ENCODE data around the gene OR6N2. TPM values are rescaled to one million over a fixed set of nuclear protein-coding genes. Genes with fewer than 3 reads are reported as not detected.

The OR6N2 gene
- polyA plus RNA-seq, 3 donors = not detected

GRCh38 chr1:158806916-158807536 lies 26.0 kb upstream of the OR6N2 start:
- H3K4me3 Mint-ChIP-seq = no peak overlapping the region
- H3K79me2 ChIP-seq (ENCODE audit: insufficient read depth, low read length) = peaks cover 60% of the 10 kb centered on the region
- no CpG with 5 or more reads among the region's 6 CpGs for WGBS (ENCODE audit: insufficient coverage)
- H3K36me3 ChIP-seq (replicated peaks in 1 of 2; ENCODE audit: control insufficient read depth in 1 of 2, insufficient read depth in 2 of 2, low read length in 2 of 2) = no peaks in the 10 kb centered on the region
- TF ChIP-seq, protein P1, sequence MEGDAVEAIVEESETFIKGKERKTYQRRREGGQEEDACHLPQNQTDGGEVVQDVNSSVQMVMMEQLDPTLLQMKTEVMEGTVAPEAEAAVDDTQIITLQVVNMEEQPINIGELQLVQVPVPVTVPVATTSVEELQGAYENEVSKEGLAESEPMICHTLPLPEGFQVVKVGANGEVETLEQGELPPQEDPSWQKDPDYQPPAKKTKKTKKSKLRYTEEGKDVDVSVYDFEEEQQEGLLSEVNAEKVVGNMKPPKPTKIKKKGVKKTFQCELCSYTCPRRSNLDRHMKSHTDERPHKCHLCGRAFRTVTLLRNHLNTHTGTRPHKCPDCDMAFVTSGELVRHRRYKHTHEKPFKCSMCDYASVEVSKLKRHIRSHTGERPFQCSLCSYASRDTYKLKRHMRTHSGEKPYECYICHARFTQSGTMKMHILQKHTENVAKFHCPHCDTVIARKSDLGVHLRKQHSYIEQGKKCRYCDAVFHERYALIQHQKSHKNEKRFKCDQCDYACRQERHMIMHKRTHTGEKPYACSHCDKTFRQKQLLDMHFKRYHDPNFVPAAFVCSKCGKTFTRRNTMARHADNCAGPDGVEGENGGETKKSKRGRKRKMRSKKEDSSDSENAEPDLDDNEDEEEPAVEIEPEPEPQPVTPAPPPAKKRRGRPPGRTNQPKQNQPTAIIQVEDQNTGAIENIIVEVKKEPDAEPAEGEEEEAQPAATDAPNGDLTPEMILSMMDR (IDR thresholded peaks at IDR 0.05) = no peak
- no peak overlapping the region for H2AFZ ChIP-seq (ENCODE audit: insufficient read depth, low read depth, low read length, poor library complexity, severe bottlenecking)
- no peaks in the 10 kb centered on the region for H3K27me3 ChIP-seq (ENCODE audit: control insufficient read depth in 2 of 2, insufficient read depth in 2 of 2, low read length in 2 of 2)
- no peak overlapping the region for H3K4me2 ChIP-seq (replicated peaks; ENCODE audit: extremely low read depth, low read length, poor library complexity, severe bottlenecking)
- peaks cover 5 to 13% of the 10 kb centered on the region in 2 donors for H3K36me3 Mint-ChIP-seq
- intact Hi-C loops (cut with micrococcal nuclease) = loop anchor here in 1 of 2 donors (10.0 kb wide), 1 partner anchor 268 kb away; the partner anchor contains the start of gene AIM2
- H3K4me3 ChIP-seq (replicated peaks in 1 of 3; ENCODE audit: low read depth in 2 of 3, low read length in 3 of 3) = no peak overlapping the region
- no peaks in the 10 kb centered on the region for H3K27me3 Mint-ChIP-seq (ENCODE audit: low read depth in 3 of 3)
- DNase-seq = no peak
- H3K9me3 Mint-ChIP-seq = no peaks in the 10 kb centered on the region
- H3K4me1 ChIP-seq (ENCODE audit: control insufficient read depth in 1 of 2, insufficient read depth in 2 of 2, low read length in 2 of 2) = peaks cover 93 to 94% of the 10 kb centered on the region in 2 donors
- H3K27ac ChIP-seq (ENCODE audit: low read depth in 1 of 2, low read length in 2 of 2) = peak overlapping the region in 1 of 2 donors; percentile 28
- no peaks in the 10 kb centered on the region for H4K20me1 ChIP-seq (ENCODE audit: insufficient read depth, low read length)
- H3K9ac ChIP-seq (ENCODE audit: insufficient read depth, low read length, poor library complexity, severe bottlenecking) = no peak overlapping the region
- peaks cover 82% of the 10 kb centered on the region for H3K4me1 Mint-ChIP-seq
- peak overlapping the region in 1 of 7 donors; percentile 8 for H3K27ac Mint-ChIP-seq
- H3K9me3 ChIP-seq (replicated peaks in 1 of 2; ENCODE audit: control insufficient read depth in 1 of 2, insufficient read depth in 1 of 2, low read length in 2 of 2) = no peaks in the 10 kb centered on the region

DNA sequence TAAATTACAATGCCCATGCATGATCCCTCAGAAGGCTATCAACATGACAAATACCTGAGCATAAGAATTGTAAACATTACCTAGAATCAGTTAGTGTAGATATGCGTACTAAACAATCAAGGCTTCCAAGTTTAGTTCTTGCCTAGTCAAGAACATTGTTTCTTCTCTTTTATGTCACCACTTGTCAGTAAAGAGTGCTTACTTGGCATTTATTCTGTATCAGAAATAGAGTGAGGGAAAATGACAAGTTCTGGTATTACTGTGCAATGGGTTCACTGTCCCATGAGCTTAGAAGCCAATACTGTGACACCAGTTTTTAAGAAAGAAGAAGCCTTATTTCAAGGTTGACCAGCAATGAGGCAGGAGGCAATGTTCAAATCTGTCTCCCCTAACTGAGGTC lies 22.7 kb upstream of the OR6N2 start:
- peaks cover 93 to 94% of the 10 kb centered on the region in 2 donors for H3K4me1 ChIP-seq (ENCODE audit: control insufficient read depth in 1 of 2, insufficient read depth in 2 of 2, low read length in 2 of 2)
- H3K4me2 ChIP-seq (replicated peaks; ENCODE audit: extremely low read depth, low read length, poor library complexity, severe bottlenecking) = peak overlapping the region; percentile 73
- H3K36me3 ChIP-seq (replicated peaks in 1 of 2; ENCODE audit: control insufficient read depth in 1 of 2, insufficient read depth in 2 of 2, low read length in 2 of 2) = no peaks in the 10 kb centered on the region
- peaks cover 66% of the 10 kb centered on the region for H3K79me2 ChIP-seq (ENCODE audit: insufficient read depth, low read length)
- H3K4me3 ChIP-seq (replicated peaks in 1 of 3; ENCODE audit: low read depth in 2 of 3, low read length in 3 of 3) = peak overlapping the region in 2 of 3 experiments; percentile 16 to 65
- DNase-seq = no peak
- H3K4me3 Mint-ChIP-seq = peak overlapping the region in 1 of 2 donors; percentile 63
- H3K4me1 Mint-ChIP-seq = peaks cover 85% of the 10 kb centered on the region
- H3K27ac Mint-ChIP-seq = peak overlapping the region in 2 of 7 donors; percentile 18 to 90
- no peaks in the 10 kb centered on the region for H3K27me3 ChIP-seq (ENCODE audit: control insufficient read depth in 2 of 2, insufficient read depth in 2 of 2, low read length in 2 of 2)
- no peaks in the 10 kb centered on the region for H3K9me3 ChIP-seq (replicated peaks in 1 of 2; ENCODE audit: control insufficient read depth in 1 of 2, insufficient read depth in 1 of 2, low read length in 2 of 2)
- H3K27me3 Mint-ChIP-seq (ENCODE audit: low read depth in 3 of 3) = peaks cover 0 to 3% (median 0%) of the 10 kb centered on the region in 3 donors
- H3K9me3 Mint-ChIP-seq = no peaks in the 10 kb centered on the region
- H3K27ac ChIP-seq (ENCODE audit: low read depth in 1 of 2, low read length in 2 of 2) = peak overlapping the region in 1 of 2 donors; percentile 87
- peaks cover 5 to 11% of the 10 kb centered on the region in 2 donors for H3K36me3 Mint-ChIP-seq
- TF ChIP-seq, protein P1 (IDR thresholded peaks at IDR 0.05) = no peak
- no peaks in the 10 kb centered on the region for H4K20me1 ChIP-seq (ENCODE audit: insufficient read depth, low read length)
- H3K9ac ChIP-seq (ENCODE audit: insufficient read depth, low read length, poor library complexity, severe bottlenecking) = no peak overlapping the region
- intact Hi-C loops (cut with micrococcal nuclease) = loop anchor here in 1 of 2 donors (5.0 to 10.0 kb wide), 2 partner anchors 34 to 271 kb away; partner anchors contain the start of gene AIM2
- no peak overlapping the region for H2AFZ ChIP-seq (ENCODE audit: insufficient read depth, low read depth, low read length, poor library complexity, severe bottlenecking)
- WGBS (ENCODE audit: insufficient coverage) = no CpG with 5 or more reads among the region's 1 CpG
